NCI-H2081 (cell line): ENCODE data around the gene RGN.
A peak's percentile ranks its signal among the peaks of the same experiment; 100 is the strongest.
"Not testable (repeated sequence)": the region's sequence is repeated elsewhere in the genome, so short reads cannot be mapped to it uniquely, and the experiment has no call there.

Source experiments
- DNase-seq, 2 experiments: peaks; one replicate each; lab custom pipeline; 2025; lab: John Stamatoyannopoulos, UW

RGN gene

DNA sequence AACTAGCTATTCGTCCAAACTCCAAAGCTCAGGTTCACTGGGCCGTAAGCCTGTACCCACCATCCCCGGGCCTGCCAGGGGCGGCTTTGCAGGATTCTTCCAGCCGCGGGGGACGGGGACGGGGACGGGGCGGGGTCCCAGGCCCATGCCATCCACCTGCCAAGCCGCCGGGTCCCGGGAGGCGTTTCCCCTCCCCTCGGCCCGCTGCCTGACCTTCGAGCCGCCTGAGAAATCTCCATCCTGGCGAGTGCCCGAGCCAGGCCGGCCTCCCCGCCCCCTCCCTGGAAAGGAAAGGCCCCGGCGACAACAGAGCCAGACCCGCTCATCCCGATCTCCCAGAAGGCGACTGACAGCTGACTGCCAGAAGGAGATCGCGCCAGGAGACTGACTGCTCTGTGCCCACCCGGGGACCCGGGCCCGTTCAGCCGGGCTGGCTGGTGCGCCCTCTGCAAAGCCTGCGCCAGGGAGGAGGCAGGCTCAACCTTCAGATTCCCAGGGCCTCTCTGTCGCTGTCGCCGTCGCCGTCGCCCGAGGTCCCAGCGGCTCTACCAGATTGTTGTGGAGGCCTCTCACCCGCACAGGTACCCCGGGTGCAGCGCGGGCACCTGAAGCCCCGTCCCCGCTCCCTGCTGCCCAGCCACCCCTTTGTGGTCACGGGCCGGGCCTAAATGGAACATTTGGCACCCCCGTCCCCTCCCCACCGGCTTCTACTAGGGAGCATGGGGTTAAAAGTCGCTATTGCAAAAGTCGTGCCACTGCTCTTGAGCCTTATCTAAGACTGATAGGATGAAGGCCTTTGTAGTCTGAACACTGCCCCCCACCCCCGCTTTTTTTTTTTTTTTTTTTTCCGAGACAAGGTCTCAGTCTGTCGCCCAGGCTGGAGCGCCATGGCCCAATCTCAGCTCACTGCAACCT, at the start of gene RGN:
Gene RGN, plus strand, starts transcription at position 315 of the 915 bp plus-strand sequence. CDS start 2,702 bp downstream, outside the sequence.
- DNase-seq, result no peak

DNA sequence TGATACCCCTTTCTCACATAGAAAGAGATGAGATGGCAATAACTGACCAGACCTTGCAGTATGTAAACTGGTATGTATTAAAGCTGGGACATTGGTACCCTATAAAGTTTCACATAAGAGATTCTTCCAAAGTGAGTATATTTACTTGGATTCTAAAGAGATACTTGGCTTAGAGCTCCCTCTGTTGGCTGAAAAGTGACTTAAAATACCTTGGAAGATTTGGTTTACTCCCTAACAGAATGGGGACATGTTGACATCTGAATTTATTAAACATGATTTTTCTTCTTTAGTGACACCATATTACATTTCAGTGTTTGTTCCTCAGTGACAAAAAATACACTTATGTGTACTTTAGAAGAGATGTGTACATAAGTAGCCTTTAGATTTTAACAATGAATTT, 47.9 kb upstream of the RGN start:
- peak; percentile 52 to 57 for DNase-seq

DNA sequence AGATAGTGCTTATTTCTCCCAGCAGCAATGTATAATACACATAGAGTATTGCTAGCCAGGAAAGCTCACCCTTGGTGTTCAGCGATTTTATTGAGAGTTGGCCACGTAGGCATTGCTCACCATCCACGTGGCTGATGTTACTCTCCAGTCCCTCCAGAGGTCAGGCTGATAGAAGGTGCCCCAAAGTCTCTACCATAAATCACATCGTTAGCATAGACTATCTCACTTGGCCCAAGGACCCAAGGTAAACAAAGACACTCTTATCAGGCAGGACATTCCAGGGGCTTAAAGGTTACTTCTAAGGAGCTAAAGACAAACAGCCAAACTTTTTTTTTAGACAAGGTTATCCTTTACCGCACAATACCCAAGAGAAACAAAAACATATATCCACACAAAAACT, 30.3 kb upstream of the RGN start:
- no peak for DNase-seq

DNA sequence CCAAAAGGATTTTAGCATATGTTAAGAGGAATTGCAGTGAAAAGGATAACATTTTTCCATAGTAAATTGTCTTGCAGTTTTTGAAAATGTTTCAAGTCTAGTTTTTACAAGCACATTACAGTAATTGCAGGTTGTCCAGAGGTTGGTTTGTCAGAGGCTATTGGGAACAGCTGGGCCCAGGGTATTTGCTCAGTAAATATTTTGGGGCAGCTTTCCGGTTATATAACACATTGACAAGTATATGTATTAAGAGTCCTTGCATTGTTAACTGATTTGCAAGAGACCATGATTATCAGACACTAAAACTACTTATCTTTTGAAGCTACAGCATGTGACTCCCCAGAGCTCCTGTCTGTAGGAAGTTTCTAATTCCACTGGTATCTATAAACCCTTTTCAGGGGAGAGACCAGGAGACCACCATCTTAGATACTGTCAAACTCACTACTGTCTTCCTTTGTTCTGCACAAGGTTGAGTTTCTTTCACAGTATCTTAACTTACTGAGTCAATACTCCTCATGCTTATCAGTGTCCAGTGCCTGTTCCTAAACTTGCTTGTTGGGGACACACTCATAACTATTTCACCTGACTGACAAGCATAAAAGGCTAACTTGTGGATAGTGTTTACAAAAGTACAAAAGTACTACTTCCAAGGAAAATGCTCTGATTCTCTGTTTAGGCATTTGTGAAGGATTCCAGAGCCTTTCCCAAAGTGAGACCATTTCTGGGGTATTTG, 18.9 kb upstream of the RGN start:
- DNase-seq, result no peak

DNA sequence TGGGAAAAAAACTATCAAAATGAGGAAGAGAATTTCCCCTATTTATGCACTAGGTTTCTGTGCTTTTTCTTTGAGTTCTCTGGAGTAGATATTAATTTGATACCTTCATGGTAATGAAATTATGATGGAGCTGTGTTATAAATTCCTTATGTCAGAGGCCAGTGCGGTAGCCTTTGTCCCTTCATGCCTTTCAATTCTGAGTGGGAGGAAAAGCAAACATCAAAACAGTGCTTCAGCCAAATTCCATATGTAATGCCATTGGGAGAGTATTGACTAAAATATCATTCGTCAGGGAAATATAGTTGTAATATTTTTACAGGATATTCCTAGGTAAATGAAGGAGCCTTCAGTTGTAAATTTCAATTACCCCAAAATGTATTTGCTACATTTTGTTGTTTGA, 17.5 kb upstream of the RGN start:
- DNase-seq, result no peak

DNA sequence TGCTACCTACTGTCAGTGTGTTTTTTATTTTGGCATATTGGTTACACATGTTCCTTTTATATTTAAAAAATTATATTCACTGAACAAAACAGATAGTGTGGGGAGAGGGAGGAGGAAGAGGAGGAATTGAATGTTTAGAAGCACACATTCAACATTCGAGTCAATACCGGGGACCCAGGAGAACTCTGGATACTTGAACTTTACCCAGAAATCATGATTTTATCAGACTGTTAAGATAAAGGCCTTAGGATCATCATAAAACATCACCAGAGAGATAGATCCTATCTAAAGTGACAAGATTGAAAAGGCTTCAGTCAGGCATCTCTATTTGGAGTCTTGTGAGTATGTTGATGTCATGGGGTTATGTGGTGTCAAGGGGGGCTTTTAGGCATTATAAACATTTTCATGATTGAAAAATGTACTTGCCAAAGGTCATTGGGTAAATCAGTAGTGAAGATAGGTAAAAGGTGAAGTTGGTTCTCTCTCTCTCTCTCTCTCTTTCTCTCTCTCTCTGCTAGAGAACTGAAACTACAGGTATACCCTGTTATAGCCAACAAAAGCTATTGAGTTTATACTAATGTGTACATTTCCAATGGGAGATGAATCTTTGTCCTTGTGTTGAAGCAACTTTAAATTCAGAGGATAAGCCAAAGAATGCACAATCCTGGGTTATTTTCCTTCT, 16.9 kb upstream of the RGN start:
- no peak for DNase-seq

DNA sequence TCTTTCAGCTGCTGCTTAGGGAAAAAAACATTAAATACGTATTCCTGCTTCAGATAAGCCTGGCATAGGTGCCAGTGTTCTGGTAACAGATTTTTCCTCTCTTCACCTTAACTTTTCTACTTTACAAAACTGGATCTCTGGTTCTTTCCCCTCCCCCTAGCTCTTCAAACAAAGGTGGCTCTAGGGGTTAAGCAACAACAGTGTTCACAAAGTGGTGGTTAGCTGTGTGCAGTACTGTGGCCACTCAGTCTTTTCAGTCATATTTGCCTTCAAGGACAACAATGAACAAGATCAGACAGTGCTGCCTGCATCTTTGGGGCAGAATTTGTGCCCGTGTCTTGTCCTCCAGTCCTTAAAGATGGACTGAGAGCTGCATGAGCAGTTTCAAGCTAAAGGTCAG, 15.1 kb upstream of the RGN start:
- DNase-seq, result no peak

DNA sequence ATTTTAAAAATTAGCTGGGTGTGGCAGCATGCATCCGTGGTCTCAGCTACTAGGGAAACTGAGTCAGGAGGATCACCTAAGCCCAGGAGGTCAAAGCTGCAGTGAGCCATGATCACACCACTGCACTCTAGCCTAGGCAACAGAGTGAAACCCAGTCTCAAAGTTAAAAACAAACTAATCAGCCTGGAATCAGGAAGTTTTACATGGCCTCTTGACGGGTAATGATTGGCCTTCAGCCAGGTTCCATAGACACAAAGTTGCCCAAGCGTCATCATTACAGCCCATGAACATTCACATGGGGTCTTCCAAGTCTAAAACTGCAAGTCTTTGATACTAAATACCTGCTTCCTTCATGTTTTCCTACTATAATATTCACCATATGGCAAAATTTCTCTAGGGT, 10.0 kb upstream of the RGN start:
- no peak for DNase-seq

DNA sequence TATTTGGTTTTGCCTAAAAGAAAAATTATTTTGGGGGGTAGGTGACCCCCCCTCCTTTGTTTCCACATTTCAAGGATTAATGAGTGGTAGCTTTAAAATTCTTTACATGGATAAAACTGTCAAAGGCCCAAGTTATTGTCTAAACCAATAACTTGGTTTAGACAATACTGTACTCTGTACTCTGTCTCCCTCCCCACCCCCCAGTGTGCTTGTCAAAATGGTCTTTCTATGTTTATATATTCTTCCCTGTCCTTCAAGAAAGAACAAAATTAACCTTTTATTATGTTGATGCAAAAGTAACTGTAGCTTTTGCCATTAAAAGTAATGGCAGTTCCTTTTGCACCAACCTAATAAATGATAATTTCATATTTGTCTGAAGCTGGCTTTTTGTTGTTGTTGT, 9.5 kb upstream of the RGN start:
- DNase-seq, result no peak

DNA sequence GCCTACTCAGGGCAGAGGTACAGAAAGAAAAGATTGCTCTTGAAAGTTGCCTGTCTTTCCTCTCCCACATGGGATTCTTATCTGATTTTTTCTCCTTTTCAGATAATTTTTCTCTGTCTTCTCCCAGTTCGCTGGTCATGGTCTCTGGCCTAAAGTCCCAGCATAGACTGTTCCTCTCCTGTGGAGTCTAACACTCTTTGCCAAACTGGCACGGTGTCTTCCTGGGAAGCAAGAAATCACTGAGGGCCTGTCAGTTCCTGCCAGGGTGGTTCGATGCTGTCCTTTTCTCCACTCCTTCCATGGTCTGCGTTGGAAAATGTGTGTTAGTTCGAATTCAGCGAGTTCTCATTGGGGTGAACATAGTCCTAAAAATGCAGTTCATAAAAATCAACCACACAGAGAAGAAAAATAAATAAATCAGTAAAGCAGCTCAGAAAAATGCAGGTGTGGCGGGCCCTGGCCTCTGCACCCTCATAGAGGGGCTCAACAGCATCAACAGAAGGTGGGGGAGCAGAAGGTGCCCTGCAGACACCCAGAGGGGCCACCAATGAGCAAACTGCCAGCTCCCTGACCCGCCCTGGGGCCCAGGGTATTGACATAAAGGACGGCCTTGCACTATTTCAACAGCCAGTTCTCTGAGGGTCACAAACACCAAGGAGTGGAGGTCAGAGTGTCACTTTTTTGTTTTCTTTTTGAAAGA, 2.1 kb downstream of the RGN start:
- no peak for DNase-seq

DNA sequence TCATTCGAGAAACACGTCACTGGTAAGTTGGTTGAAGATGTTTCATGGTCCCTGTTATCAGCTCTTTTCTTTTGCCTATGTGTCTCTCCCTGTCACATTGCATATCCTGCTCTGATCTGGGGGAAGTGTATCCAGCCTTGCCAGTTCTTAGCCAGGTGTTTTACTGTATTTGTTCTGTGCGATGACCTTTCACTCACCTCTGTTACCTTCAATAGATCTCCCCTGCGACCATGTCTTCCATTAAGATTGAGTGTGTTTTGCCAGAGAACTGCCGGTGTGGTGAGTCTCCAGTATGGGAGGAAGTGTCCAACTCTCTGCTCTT, 2.6 kb downstream of the RGN start:
- DNase-seq, result no peak

DNA sequence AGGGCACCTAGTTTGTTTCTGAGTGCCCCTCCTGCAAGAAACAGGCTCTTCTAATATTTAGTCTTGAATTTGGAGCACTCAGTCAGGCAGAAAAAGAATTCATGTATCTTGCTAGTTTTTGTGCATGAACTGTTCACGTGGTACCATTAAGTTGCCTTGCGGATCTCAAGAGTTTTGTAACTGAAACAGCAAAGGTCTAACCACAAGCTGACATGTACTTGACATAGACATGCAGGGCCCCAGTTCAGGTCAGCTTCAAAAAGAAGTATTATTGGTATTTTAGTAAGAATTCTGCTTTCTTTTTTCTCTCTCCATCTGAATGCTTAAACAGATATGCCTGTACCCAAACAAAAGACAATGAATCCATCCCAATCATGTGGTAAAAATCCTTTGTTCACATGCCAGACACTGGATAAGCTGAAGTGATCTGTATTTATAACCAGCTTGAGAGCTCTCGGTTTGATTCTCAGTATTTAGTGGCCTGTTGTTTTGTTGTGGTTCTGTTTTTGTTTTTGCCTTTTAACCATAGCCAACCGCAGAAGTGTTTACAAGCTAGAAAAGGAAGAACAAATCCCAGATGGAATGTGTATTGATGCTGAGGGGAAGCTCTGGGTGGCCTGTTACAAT, 13.0 kb downstream of the RGN start:
- no peak for DNase-seq

DNA sequence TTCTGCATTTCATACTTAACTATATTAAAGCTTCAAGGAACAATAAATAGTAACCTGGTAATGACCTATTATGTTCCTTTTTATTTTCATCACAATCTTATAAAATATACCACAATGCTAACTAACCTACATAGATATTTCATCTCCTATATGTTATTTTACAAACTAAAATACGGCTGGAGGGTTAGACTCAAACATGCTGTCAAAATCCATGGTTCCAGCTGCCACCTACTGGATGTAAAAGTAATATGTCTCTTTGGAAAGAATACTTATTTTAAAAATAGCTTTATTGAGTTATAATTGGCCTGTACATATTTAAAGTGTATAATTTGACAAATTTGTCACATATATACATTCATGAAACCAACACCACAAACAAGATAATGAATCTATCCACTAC, 15.0 kb downstream of the RGN start:
- DNase-seq, result peak; percentile 29 to 40

DNA sequence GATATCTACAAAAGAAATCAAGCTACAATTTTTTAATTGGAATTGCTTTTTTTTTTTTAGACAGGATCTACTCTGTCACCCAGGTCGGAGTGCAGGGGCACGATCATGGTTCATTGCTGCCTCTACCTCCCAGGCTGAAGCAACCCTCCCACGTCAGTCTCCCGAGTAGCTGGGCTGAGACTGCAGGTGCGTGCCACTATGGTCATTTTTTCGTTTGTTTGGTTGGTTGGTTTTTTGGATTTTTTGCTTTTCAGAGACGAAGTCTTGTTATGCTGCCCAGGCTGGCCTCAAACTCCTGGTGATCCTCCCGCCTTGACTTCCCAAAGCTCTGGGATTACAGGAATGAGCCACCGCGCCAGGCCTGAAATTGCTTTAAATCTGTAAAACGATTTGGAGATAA, 15.6 kb downstream of the RGN start:
- no peak for DNase-seq

DNA sequence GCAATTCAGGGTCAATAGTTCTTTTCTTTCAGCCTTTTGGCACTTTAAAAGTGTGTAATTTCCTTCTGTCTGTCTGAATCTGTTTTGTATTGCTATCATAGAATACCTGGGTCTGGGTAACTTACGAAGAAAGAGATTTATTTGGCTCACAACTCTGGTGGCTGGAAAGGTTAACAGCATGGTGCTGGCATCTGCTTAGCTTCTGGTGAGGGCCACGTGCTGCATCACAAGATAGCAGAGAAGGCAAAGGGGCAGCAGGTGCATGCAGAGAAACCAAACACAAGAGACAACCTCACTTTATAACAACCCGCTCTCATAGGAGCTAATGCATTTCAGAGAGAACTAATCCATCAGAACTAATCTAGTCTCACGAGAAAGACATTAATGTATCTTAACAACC, 18.8 kb downstream of the RGN start:
- no peak for DNase-seq

DNA sequence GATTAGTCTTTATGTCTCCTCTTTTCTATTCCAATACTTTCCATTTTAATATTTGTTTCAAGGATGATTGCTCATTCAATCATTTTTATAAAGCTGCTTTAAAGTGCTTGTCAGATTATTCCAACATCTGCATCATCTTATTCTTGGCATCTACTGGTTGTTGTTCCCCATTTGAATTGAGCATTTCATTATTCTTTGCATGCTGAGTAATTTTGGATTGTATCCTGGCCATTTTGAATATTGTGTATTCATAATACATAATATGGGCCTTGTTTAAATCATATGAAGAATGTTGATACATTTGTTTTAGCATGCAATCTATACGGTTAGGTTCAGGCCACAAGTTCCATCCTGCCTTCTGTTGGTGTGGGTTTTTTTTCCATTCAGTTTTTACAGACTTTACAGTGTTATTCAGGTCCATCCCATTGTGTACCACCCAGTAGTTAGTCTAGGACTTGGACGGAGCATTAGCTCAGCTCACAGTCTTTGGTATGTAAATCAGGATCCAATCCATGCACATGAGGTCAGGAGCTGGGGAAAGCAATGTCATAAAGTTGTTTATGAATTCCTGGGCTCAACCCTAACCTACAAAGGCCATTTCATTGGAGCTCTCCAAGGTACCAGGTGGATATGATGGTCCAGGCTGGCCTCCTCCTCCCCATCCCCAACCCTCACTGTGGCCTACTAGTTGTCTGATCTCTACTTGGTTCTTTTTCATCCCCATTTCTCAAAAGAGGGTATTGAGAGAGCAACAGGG, 20.3 kb downstream of the RGN start:
- no peak for DNase-seq

DNA sequence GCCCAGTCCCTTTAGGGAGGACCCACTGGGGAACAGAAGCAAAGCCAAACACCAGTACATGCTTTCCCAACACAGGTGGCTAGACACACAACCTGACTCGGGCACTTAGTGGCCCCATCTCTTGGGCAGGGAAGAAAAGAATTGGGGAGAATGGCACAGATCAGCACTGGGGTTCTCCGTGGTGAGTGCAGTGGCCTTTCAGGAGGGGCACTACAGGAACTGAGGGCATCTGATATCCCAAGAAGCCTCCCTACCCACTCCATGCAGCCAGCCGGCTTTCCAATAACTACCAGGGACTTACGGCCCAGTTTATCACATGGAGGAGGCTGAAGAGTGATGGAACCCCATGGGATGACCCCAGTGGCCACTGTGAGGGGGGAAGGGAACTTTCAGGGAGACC, 23.0 kb downstream of the RGN start:
- no peak for DNase-seq

DNA sequence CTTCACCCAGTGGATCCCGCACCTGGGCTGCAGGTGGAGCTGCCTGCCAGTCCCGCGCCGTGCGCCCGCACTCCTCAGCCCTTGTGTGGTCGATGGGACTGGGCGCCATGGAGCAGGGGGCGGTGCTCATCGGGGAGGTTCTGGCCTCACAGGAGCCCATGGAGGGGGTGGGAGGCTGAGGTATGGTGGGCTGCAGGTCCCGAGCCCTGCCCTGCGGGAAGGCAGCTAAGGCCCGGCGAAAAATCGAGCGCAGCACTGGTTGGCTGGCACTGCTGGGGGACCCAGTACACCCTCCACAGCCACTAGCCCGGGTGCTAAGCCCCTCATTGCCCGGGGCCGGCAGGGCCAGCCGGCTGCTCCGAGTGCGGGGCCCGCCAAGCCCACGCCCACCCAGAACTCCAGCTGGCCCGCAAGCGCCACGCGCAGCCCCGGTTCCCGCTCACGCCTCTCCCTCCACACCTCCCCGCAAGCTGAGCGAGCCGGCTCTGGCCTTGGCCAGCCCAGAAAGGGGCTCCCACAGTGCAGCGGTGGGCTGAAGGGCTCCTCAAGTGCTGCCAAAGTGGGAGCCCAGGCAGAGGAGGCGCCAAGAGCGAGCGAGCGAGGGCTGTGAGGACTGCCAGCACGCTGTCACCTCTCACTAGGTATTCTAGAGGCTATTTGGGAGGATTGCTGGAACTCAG, 32.8 kb downstream of the RGN start:
- not testable (repeated sequence) for DNase-seq

DNA sequence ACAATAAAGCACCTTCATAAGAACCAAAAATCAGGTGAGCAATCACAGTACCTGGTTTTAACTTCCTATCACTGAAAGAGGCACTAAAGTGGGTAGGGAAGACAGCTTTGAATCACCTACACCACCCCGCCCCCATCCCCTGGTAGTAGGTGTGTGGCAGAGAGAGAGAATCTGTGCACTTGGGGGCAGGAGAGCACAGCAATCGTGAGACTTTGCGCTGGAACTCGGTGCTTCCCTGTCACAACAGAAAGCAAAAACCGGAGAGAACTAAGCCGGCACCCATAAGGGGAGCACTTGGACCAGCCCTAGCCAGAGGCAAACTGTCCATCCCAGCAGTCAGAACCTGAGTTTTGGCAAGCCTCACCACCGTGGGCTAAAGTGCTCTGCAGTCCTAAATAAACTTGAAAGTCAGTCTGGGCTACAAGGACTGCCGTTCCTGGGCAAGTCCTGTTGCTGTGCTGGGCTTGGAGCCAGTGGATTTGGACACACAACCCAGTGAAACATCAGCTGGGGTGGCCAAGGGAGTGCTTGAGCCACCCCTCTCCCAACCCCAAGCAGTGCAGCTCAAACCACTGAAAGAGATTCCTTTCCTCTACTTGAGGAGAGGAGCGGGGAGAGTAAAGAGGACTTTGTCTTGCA, 34.2 kb downstream of the RGN start:
- DNase-seq, result no peak

DNA sequence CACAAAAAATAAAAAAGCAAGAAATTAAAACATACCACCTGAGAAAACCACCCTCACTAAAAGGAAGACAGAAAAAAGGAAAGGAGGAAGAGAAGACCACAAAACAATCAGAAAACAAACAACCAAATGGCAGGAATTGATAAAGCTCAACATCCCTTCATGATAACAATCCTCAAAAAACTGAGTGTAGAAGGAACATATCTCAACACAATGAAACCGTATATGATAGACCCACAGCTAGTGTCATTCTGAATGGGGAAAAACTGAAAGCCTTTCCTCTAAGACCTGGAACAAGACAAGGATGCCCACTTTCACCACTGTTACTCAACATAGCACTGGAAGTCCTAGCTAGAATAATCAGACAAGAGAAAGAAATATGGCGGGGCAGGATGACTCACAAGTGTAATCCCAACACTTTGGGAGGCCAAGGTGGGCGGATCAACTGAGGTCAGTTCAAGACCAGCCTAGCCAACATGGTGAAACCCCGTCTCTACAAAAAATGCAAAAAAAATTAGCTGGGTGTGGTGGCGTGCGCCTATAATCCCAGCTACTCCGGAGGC, 38.4 kb downstream of the RGN start:
- not testable (repeated sequence) for DNase-seq
